HG02884 (cell line): ENCODE measurements around the gene POLR2F.
"Not testable (repeated sequence)": the region's sequence is repeated elsewhere in the genome, so short reads cannot be mapped to it uniquely, and the experiment has no call there.

ENCODE experiments used
- ATAC-seq: cut with Tn5 transposase; IDR thresholded peaks from one replicate; pipeline ENCODE4 v1.9.1; 2021; ENCODE audit warnings: mild to moderate bottlenecking, moderate library complexity; ENCODE audit not compliant: unreplicated experiment

POLR2F gene

GRCh38 chr22:37951305-37951704 is 2.2 kb upstream of the POLR2F start:
- ATAC-seq: no peak

DNA sequence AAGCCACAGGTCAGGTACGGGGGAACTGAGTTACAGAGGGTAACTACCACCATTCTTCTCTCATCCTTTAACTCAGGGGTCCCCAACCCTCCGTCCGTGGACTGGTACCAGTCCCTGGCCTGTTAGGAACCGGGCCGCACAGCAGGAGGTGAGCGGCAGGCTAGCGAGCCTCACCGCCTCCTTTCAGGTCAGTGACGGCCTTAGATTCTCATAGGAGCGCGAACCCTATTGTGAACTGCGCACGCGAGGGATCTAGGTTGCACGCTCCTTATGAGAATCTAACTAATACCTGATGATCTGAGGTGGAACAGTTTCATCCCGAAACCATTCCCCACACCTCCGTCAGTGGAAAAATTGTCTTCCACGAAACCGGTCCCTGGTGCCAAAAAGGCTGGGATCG is 870 bp upstream of the POLR2F start:
- ATAC-seq: not testable (repeated sequence)

- ATAC-seq: peak; percentile 14
Observed at GRCh38 chr22:37953062-37953436, 450 bp upstream of the POLR2F start.

DNA sequence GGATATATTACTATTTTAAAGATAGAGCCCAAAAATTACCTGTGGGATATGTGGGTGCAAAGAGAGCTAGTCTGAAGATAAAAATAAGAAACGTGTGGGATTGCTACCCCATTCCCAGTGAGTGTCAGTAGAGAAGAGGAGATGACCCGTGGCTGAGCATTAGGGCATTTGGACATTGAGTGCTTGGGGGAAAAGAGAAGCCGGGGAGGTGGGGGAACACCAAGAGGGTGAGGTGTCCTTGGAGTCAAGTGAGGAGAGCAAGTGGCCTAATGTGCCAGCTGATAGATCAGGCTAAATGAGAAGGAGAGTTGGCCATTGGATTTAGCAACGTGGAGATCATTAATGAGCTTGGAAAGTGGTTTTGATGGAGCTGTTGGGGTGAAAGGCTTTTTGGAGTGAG is 1.2 kb downstream of the POLR2F start:
- ATAC-seq: no peak

- not testable (repeated sequence) for ATAC-seq
Observed at GRCh38 chr22:37955825-37956397, 2.4 kb downstream of the POLR2F start.

DNA sequence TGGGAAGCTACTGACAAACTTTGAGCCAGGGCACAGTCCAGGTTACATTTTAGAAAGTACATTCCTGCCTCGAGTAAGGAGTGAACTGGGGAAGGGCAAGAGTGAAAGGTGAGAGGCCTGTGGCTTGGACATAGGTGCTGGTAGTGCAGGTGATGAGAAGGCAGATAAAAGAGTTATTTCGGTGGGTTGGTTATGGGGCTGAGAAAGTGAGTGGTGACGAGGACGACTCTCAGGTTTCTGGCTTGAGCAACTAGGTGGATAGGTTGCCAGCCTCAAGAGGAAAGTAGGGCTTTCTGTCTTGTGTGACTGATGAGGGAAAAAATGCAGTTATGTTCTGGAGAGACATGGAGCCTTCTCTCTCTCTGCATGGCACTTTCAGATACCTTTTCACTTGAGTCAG is 3.7 kb downstream of the POLR2F start:
- no peak for ATAC-seq

GRCh38 chr22:37959231-37959825 is 5.8 kb downstream of the POLR2F start:
- no peak for ATAC-seq

DNA sequence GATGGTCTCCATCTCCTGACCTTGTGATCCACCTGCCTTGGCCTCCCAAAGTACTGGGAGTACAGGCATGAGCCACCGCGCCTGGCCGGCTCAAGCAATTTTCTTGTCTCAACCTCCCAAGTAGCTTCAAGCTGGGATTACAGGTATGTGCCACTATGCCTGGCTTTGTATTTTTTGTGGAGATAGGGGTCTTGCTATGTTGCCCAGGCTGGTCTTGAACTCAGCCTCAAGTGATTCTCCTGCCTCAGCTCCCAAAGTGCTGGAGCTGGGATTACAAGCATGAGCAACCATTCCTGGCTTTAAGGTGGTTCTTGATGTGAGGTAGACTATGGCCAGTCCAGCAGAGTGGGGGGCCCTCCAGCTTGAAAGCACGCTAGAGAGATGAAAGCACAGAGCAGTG is 7.6 kb downstream of the POLR2F start:
- ATAC-seq: no peak

DNA sequence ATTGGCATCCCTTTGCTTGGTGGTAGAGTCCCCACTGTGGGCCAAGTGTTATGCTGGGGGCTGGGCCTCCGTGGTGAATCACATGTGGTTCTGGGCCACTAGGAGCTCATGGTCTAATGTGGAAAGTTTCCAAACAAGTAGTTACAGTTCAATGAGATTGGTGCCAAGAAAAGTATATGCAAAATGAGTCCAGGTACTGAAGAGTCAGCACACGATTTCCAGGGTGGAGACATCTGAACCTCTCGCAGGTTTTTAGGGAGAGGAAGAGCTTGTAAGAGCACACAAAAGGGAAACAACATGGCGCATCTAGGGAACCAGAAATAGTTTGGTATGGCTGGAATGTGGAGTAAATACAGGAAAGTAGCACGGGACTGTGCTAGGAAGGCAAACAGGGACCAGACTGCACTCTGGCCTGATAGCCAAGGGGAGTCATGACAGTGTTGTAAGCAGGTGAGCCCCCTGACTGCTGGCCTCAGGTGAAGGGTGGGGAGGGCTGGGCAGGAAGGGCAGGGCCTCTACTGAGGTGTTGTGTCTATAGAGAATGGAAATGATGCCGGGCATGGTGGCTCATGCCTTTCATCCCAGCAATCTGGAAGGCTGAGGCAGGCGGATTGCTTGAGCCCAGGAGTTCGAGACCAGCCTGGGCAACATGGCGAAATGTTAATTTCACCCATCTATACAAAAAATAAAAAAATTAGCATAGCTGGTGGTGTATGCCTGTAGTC is 12.6 kb downstream of the POLR2F start:
- no peak for ATAC-seq

DNA sequence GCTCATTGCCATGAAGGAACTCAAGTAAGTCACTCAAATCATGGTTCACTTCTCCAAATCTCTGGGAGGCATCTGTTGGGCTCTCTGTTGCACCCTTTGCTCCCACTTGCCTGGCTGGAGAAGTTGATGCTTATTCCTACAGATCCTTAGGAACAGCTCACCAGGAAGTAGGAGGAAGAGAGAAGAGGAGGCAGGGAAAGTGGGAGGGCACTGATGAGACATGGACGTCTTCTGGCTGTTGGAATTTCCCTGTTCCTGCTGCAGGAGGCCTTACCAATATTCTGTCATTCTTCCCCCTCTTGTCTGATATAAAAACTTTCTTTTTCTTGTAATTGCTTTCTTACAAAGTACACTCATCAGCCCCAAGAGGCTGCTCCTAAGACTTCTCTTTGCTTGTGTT is 13.6 kb downstream of the POLR2F start:
- no peak for ATAC-seq

GRCh38 chr22:37967637-37968451 is 14.3 kb downstream of the POLR2F start:
- no peak for ATAC-seq

- ATAC-seq: no peak
Observed at GRCh38 chr22:37968452-37969251, 15.2 kb downstream of the POLR2F start.

- ATAC-seq: no peak
Observed at GRCh38 chr22:37970864-37971263, 17.4 kb downstream of the POLR2F start.

DNA sequence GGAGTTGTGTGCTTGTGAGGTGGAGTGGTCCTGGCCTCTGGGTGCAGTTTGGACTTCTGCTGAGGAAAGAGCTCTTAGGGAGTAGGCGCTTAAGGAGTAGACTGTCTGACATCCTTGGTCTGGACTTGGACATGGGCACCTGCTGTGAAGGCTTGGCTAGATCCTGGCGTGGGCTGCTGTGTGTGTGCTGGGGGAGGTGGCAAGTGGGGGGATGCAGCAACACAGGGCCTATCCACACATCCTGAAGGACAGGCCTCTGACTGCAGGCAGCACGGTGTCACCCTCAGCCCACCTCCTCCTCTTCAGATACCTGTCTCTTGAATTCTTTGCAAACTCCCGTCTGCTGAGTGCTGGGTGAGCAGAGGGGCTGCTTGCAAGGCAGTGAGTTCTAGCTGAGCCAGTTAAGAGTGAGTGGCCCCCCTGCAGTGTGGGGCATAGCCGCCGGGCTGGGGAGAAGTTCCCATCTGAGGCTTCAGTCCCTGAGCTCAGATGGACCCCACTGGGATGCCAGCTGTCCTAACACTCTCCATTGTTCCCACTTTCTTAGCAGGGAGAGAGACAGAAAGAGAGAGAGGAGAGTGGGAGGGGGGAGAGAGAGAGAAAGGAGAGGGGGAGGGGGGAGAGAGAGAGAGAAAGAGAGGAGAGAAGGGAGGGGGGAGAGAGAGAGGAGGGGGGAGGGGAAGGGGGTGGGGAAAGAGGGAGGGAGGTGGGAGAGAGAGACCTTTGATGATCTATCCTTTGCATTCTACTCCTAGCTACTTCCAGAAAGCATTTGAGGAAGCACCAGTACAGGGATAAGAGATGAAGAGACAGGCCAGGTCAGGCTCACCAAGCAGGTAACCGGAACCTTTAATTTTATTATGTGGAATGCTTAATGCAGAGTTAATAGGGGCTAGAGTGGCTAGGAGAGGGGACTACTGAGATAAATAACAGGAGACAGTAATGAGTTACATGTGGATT is 18.3 kb downstream of the POLR2F start:
- ATAC-seq: no peak

GRCh38 chr22:37972527-37972926 is 19.0 kb downstream of the POLR2F start:
- no peak for ATAC-seq

DNA sequence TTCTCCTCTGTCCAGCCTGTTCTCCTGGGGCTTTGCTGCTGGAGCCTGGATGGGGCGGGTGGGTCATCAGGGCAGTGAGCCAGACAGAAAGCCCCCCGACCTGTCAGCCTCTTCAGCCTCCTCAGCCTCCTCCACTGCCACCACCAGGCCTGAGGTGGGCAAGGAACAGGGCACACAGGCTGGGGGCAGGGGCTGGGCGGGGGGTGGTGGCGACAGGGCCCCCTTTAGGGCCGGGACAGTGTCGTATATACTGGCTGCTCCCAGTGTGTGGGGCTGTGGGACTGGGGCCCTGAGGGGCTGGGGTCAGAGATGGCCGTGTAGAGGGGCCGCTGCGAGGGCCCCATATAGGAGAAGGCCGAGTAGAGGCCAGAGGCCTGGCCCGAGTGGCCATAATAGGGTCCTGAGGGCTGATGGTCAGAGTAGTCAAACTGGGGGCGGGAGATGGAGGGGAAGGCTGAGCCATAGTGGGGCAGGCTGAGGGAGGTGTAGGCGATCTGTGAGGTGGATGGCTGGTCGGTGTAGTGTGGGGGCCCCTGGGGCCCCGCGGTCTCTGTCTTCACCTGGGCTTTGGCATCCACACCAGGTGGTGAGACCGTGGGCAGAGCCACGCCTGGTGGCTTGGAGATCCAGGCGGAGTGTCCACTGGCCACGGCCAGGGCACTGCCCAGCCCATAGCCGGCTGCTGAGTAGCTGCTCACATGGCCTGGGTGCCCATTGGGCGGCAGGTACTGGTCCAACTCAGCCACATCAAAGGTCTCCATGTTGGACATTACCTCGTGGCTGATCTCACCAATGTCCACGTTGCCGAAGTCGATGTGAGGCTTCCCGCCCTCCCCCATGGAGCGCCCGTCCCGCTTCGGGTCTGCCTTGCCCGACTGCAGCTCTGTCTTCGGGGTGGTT is 20.0 kb downstream of the POLR2F start:
- no peak for ATAC-seq

DNA sequence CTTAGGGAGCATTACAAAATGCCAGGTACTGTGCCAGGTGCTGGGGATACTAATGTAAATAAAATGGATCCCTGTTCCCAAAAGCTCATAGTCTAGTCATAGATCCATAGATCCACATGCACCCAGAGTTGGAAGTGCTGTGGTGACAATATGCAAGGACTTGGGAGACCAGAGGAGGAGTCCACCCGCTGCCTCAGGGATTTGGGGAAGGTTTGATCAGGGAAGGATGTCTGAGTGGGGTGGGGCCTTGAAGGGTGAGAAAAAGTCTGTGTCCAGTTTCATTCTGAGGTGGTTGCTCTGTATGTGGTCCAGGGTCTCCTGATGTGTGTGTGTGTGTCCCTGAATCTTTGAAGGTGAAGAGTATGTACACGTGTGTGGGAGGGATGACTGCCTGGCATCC is 21.7 kb downstream of the POLR2F start:
- no peak for ATAC-seq

GRCh38 chr22:37976022-37976421 is 22.5 kb downstream of the POLR2F start:
- not testable (repeated sequence) for ATAC-seq

GRCh38 chr22:37976547-37976946 is 23.0 kb downstream of the POLR2F start:
- ATAC-seq: no peak
